Placental pericyte (primary cell): ENCODE results near the gene MED4. TPM values are rescaled to one million over a fixed set of nuclear protein-coding genes. Genes with fewer than 3 reads are reported as not detected.

Experiments used
- small RNA-seq: library from RNA; depleted of rRNA; stranded (forward); fragments of <200 nt; gene quantifications from one replicate; pipeline ENCODE3, GENCODE V24; 2012; ENCODE audit warnings: low replicate concordance
- total RNA-seq: library from RNA; depleted of rRNA; stranded (reverse); fragments of >200 nt; gene quantifications from 2 replicates; pipeline ENCODE4 v1.2.3, GENCODE V29; 2012

The MED4 gene
- 12.9 and 16.9 TPM in 2 replicates for total RNA-seq

GRCh38 chr13:48094781-48095502 is at the start of gene MED4:
MED4 (minus strand) TSS chr13:48095104; CDS start chr13:48095078, 26 bp downstream.

GRCh38 chr13:48037346-48038173 is 57.3 kb downstream of the MED4 start, which contains the start of gene NUDT15:
NUDT15 (plus strand) TSS chr13:48037726; CDS start chr13:48037747, 21 bp downstream.

Small RNA genes within 50 kb of the gene (small RNA-seq; reads per million reads assigned to genes)
- not detected for gene POLR2KP2

Other genes with a start within 250 kb of the MED4 start
- gene SUCLA2, start 93.8 kb downstream of the MED4 start, total RNA-seq: 34.6 and 54.3 TPM in 2 replicates
- 7.2 and 24.8 TPM in 2 replicates for gene NUDT15, start 57.4 kb downstream of the MED4 start, total RNA-seq
- gene ITM2B, start 138.1 kb upstream of the MED4 start, total RNA-seq: 83.5 and 277 TPM in 2 replicates
- 30.0 and 50.4 TPM in 2 replicates for gene RB1, start 208.6 kb upstream of the MED4 start, total RNA-seq